ENCODE data around the gene KRTAP16-1. TPM values are rescaled to one million over a fixed set of nuclear protein-coding genes. Genes with fewer than 3 reads are reported as not detected.
A peak's percentile ranks its signal among the peaks of the same experiment; 100 is the strongest.
"Not testable (repeated sequence)": the region's sequence is repeated elsewhere in the genome, so short reads cannot be mapped to it uniquely, and the experiment has no call there.

KRTAP16-1 gene
- not detected for total RNA-seq

DNA sequence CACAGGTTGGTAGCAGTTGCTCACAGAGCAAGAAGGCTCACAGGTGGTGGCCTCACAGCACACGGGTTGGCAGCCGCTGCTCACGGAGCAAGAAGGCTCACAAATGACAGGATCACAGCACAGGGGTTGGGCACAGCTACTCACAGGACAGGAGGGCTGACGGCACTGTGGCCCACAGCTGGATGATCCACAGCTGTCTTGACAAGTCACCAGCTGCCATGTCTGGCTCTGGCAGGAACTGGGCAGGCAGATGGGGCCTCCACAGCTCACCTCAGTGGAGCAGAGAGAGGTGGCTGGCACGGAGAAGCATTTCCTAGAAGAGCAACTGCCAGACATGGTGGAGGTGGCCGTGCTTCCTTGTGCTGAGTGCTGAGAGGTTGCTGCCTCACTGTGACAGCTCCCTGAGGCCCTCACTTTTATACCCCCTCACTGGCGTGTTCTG lies at the start of gene KRTAP16-1:
Gene KRTAP16-1 (minus strand): TSS at position 392 of the 442 bp plus-strand sequence. CDS start 56 bp downstream, at position 336.
- H3K36me3 ChIP-seq, result no peaks in the 10 kb centered on the region
- no peaks in the 10 kb centered on the region for H3K27me3 ChIP-seq
- H3K4me3 ChIP-seq, result peak within 1 kb of the TSS in 1 of 3 donors; percentile 16
- intact Hi-C loops (cut with DNase I; ENCODE audit: low total_unique reads), result no loop called here
- H3K9me3 ChIP-seq, result no peaks in the 10 kb centered on the region
- no peak for DNase-seq (ENCODE audit: low spot score in 2 of 2)
- peak within 1 kb of the TSS; percentile 82 to 85 for H3K27ac ChIP-seq
- H3K4me1 ChIP-seq, result no peaks in the 10 kb centered on the region
- TF ChIP-seq CTCF (IDR thresholded peaks at IDR 0.05) (no peak), POLR2A (IDR thresholded peaks at IDR 0.05) (no peak)

DNA sequence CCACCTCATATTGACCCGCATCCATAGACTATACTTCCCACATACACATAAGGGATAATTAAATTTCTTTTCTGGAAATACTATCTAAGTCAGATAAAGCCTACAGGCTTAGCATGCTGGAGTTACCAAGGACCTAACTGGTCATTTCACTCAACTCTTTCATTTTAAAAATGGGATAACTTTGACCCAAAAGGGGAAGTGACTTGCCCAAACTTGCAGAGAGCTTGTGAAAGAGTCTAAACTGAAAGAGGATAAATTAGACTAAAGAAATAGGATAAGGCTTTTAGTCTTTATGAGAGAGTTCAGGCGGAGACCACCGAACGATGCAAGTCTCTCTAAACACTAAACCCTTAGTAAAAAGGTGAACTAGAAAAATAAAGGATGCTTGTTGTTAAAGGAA lies 45.4 kb upstream of the KRTAP16-1 start:
- H3K27me3 ChIP-seq, result no peaks in the 10 kb centered on the region
- H3K4me1 ChIP-seq, result no peaks in the 10 kb centered on the region
- no peak overlapping the region for H3K27ac ChIP-seq
- no peaks in the 10 kb centered on the region for H3K9me3 ChIP-seq
- no peak for DNase-seq (ENCODE audit: low spot score in 2 of 2)
- intact Hi-C loops (cut with DNase I; ENCODE audit: low total_unique reads), result no loop called here
- H3K36me3 ChIP-seq, result no peaks in the 10 kb centered on the region
- TF ChIP-seq CTCF (IDR thresholded peaks at IDR 0.05) (no peak), POLR2A (IDR thresholded peaks at IDR 0.05) (no peak)
- no peak overlapping the region for H3K4me3 ChIP-seq

DNA sequence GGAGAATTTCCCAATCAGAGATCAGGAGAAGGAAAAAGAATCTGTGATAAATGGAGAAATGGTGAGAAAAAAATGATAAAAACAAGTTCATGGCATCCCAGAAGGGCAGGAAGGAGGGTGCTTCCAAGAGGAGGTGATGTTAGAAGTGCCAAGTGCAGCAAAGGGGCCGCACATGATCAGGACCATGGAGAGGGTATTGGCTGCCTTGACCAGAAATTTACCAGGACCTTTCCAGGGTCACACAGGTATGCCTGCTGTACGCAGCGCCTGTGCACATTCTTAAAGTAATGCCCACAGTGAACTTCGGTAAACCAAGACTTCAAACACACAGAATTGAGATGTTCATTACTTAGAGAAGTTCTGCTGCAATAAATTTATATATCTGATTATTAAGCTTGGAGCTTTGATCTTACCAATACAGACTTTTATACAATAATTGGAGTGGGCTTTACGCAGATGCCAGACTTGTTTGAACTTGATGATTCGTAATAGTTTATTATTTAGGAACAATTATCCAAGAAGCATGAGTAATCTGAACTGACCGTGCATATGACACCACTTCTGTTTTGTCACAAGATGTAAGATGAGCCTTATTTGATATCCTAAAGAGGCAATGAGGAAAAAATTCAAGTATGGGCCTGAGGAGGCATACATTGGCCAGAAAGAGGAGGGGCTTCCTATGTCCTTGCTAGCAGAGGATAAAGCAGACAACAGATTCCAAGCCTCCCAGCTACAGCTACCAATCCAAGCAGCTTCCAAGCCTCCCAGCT lies 43.7 kb upstream of the KRTAP16-1 start:
- H3K36me3 ChIP-seq, result no peaks in the 10 kb centered on the region

DNA sequence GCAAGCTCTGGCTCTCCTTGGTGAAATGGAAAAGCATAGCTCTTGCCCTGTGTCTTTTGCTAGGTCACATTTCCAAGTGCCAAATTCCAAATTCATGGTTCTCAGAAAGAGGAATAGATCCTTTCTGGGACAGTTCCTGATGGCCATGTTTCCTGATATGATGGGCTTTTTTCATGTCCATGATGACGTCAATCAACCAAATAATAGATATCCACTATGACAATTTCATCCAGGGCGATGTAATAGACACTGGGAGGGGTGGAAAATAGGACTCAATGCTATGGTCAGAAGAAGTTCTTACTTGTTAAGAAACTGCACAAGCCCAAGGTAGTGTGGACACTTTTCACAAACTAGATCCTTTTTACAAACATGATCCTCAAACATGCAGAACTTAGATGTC lies 42.1 kb upstream of the KRTAP16-1 start:
- Histone ChIP-seq H3K27me3 (no peaks in the 10 kb centered on the region), H3K4me3 (no peak overlapping the region), H3K4me1 (no peaks in the 10 kb centered on the region), H3K36me3 (no peaks in the 10 kb centered on the region), H3K27ac (no peak overlapping the region), H3K9me3 (no peaks in the 10 kb centered on the region)
- DNase-seq (ENCODE audit: low spot score in 2 of 2), result no peak
- TF ChIP-seq POLR2A (IDR thresholded peaks at IDR 0.05) (no peak), CTCF (IDR thresholded peaks at IDR 0.05) (no peak), POLR2AphosphoS5 (IDR thresholded peaks at IDR 0.05) (no peak)
- intact Hi-C loops (cut with DNase I; ENCODE audit: low total_unique reads), result no loop called here

More for the DNA sequence above, 43.7 kb upstream of the KRTAP16-1 start:
- TF ChIP-seq CTCF (IDR thresholded peaks at IDR 0.05), result no peak
- no peak for TF ChIP-seq POLR2A (IDR thresholded peaks at IDR 0.05)
- TF ChIP-seq POLR2AphosphoS5 (IDR thresholded peaks at IDR 0.05), result no peak
- DNase-seq (ENCODE audit: low spot score in 2 of 2), result no peak
- no peaks in the 10 kb centered on the region for H3K9me3 ChIP-seq
- intact Hi-C loops (cut with DNase I; ENCODE audit: low total_unique reads), result no loop called here
- H3K4me3 ChIP-seq, result no peak overlapping the region
- no peaks in the 10 kb centered on the region for H3K27me3 ChIP-seq
- H3K4me1 ChIP-seq, result no peaks in the 10 kb centered on the region
- H3K27ac ChIP-seq, result no peak overlapping the region

GRCh38 chr17:41350381-41350878 lies 41.3 kb upstream of the KRTAP16-1 start, which contains the start of gene KRT33A:
Gene KRT33A, minus strand, starts transcription at chr17:41350828. Its CDS starts 61 bp downstream, at chr17:41350767.
- H3K9me3 ChIP-seq; H3K36me3 ChIP-seq; H3K27ac ChIP-seq; H3K27me3 ChIP-seq; H3K4me3 ChIP-seq; H3K4me1 ChIP-seq; DNase-seq (ENCODE audit: low spot score in 2 of 2); intact Hi-C loops (cut with DNase I; ENCODE audit: low total_unique reads): not testable (repeated sequence)
